Measurements from ENCODE around the gene KCNK2.

The KCNK2 gene

GRCh38 chr1:215256936-215257679 is 174.6 kb downstream of the KCNK2 start:
- DNase-seq (ENCODE audit: low read depth), result no peak

- no peak for DNase-seq (ENCODE audit: low read depth)
Observed at GRCh38 chr1:215260711-215261110, 178.2 kb downstream of the KCNK2 start.

- no peak for DNase-seq (ENCODE audit: low read depth)
Observed at GRCh38 chr1:215262106-215262505, 179.6 kb downstream of the KCNK2 start.

GRCh38 chr1:215263636-215264035 is 181.1 kb downstream of the KCNK2 start:
- no peak for DNase-seq (ENCODE audit: low read depth)

- no peak for DNase-seq (ENCODE audit: low read depth)
Observed at GRCh38 chr1:215264649-215265048, 182.1 kb downstream of the KCNK2 start.

- DNase-seq (ENCODE audit: low read depth), result no peak
Observed at GRCh38 chr1:215267495-215267894, 185.0 kb downstream of the KCNK2 start.

- DNase-seq (ENCODE audit: low read depth), result no peak
Observed at GRCh38 chr1:215269955-215270354, 187.4 kb downstream of the KCNK2 start.

- no peak for DNase-seq (ENCODE audit: low read depth)
Observed at GRCh38 chr1:215273838-215274516, 191.4 kb downstream of the KCNK2 start.

GRCh38 chr1:215276582-215276981 is 194.0 kb downstream of the KCNK2 start:
- no peak for DNase-seq (ENCODE audit: low read depth)

- DNase-seq (ENCODE audit: low read depth), result no peak
Observed at GRCh38 chr1:215277532-215277931, 195.0 kb downstream of the KCNK2 start.

- DNase-seq (ENCODE audit: low read depth), result no peak
Observed at GRCh38 chr1:215279682-215280081, 197.1 kb downstream of the KCNK2 start.

- no peak for DNase-seq (ENCODE audit: low read depth)
Observed at GRCh38 chr1:215282557-215282956, 200.0 kb downstream of the KCNK2 start.

GRCh38 chr1:215285013-215285800 is 202.7 kb downstream of the KCNK2 start:
- DNase-seq (ENCODE audit: low read depth), result no peak
